Mesendoderm (in vitro differentiated cells): Measurements from ENCODE around the gene SPIB.

Source experiments
- DNase-seq: peaks from one replicate; pipeline ENCODE4 v3.0.0; 2013
- H2AK5ac ChIP-seq: 2 replicates; pipeline ENCODE4 v1.6.1; 2013; ENCODE audit warnings: low read length, inconsistent platforms
- H2BK120ac ChIP-seq: 2 replicates; pipeline ENCODE4 v1.6.1; 2013; ENCODE audit warnings: low read depth, mild to moderate bottlenecking, low read length, moderate library complexity, mixed read lengths
- H2BK15ac ChIP-seq: replicated peaks from 2 replicates; pipeline ENCODE4 v1.6.1; 2013; ENCODE audit warnings: low read depth, mild to moderate bottlenecking, moderate library complexity
- H2BK5ac ChIP-seq: 2 replicates; pipeline ENCODE4 v1.6.1; 2013; ENCODE audit warnings: low read length, inconsistent platforms
- H3K18ac ChIP-seq: 2 replicates; pipeline ENCODE4 v1.6.1; 2013; ENCODE audit warnings: mild to moderate bottlenecking, low read length, mixed read lengths
- H3K23ac ChIP-seq: one replicate; pipeline ENCODE4 v1.6.1; 2013; ENCODE audit warnings: low read length
- H3K27ac ChIP-seq: 2 replicates; pipeline ENCODE4 v1.5.1; 2013; ENCODE audit warnings: low read depth, mild to moderate bottlenecking, inconsistent platforms, low read length, moderate library complexity
- H3K27me3 ChIP-seq: 2 replicates; pipeline ENCODE4 v1.6.1; 2013; ENCODE audit warnings: low read length, control low read depth, mild to moderate bottlenecking, inconsistent platforms; ENCODE audit not compliant: insufficient read depth, poor library complexity
- H3K36me3 ChIP-seq: 2 replicates; pipeline ENCODE4 v1.6.1; 2013; ENCODE audit warnings: low read length, inconsistent platforms; ENCODE audit not compliant: control insufficient read depth, insufficient read depth
- H3K4ac ChIP-seq: one replicate; pipeline ENCODE4 v1.6.1; 2013; ENCODE audit warnings: low read depth, mild to moderate bottlenecking, low read length, moderate library complexity
- H3K4me1 ChIP-seq: 2 replicates; pipeline ENCODE4 v1.6.1; 2013; ENCODE audit warnings: low read depth, low read length, inconsistent platforms; ENCODE audit not compliant: control insufficient read depth
- H3K4me2 ChIP-seq: 2 replicates; pipeline ENCODE4 v1.6.1; 2013; ENCODE audit warnings: low read length
- H3K4me3 ChIP-seq: 2 replicates; pipeline ENCODE4 v1.5.1; 2013; ENCODE audit warnings: mild to moderate bottlenecking, low read length
- H3K56ac ChIP-seq: one replicate; pipeline ENCODE4 v1.6.1; 2013; ENCODE audit warnings: low read length
- H3K79me1 ChIP-seq: 2 replicates; pipeline ENCODE4 v1.6.1; 2013; ENCODE audit warnings: low read length, inconsistent platforms
- H3K79me2 ChIP-seq: 2 replicates; pipeline ENCODE4 v1.6.1; 2013; ENCODE audit warnings: mild to moderate bottlenecking, low read length; ENCODE audit not compliant: control insufficient read depth, insufficient read depth
- H3K9ac ChIP-seq: 2 replicates; pipeline ENCODE4 v1.6.1; 2013; ENCODE audit warnings: low read length, inconsistent platforms
- H4K5ac ChIP-seq: one replicate; pipeline ENCODE4 v1.6.1; 2013; ENCODE audit warnings: low read length
- H4K8ac ChIP-seq: one replicate; pipeline ENCODE4 v1.6.1; 2013; ENCODE audit warnings: low read depth, mild to moderate bottlenecking, control low read depth, low read length, moderate library complexity
- WGBS: extraction: QIAGEN DNeasy Blood & Tissue Kit; methylation state at CpG from one replicate; pipeline ENCODE4 v1.1.7; 2013; ENCODE audit warnings: low lambda C conversion rate, missing lambda C conversion rate; ENCODE audit not compliant: insufficient coverage; ENCODE audit errors: extremely low coverage; 5-methylcytosine and 5-hydroxymethylcytosine counted together

The SPIB gene

DNA sequence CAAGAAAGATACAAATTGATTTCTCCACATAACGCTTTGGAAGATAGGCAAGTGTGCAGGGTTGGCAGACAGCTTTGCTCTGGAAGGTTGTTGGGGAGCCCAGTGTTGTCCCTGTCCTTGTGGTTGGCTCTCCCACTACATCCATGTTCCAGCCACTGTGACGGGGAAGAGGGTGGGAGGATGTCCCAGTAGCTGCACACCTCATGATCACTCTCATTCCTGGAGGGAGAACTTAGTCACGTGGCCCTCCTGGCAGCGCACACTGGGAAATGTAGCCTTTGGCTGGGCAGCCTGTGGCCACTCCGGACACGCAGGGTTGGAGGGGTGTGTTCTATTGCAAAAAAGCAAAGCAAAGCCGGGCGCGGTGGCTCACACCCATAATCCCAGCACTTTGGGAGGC lies 24.7 kb upstream of the SPIB start:
- no peaks in the 10 kb centered on the region for H3K4me1 ChIP-seq
- WGBS, result no CpG with 5 or more reads among the region's 9 CpGs
- H3K9ac ChIP-seq, result no peak overlapping the region
- no peak overlapping the region for H3K23ac ChIP-seq
- peaks cover 1% of the 10 kb centered on the region for H3K36me3 ChIP-seq
- no peak overlapping the region for H4K5ac ChIP-seq
- no peak overlapping the region for H2BK15ac ChIP-seq
- no peak overlapping the region for H2BK120ac ChIP-seq
- no peak overlapping the region for H3K4me3 ChIP-seq
- no peak overlapping the region for H2AK5ac ChIP-seq
- no peak overlapping the region for H4K8ac ChIP-seq
- H3K79me1 ChIP-seq, result peaks cover 5% of the 10 kb centered on the region
- no peak for DNase-seq
- no peak overlapping the region for H3K56ac ChIP-seq
- H3K27ac ChIP-seq, result no peak overlapping the region
- no peak overlapping the region for H2BK5ac ChIP-seq
- H3K79me2 ChIP-seq, result peaks cover 10% of the 10 kb centered on the region
- H3K18ac ChIP-seq, result no peak overlapping the region
- no peak overlapping the region for H3K4me2 ChIP-seq
- no peaks in the 10 kb centered on the region for H3K27me3 ChIP-seq
- no peak overlapping the region for H3K4ac ChIP-seq

DNA sequence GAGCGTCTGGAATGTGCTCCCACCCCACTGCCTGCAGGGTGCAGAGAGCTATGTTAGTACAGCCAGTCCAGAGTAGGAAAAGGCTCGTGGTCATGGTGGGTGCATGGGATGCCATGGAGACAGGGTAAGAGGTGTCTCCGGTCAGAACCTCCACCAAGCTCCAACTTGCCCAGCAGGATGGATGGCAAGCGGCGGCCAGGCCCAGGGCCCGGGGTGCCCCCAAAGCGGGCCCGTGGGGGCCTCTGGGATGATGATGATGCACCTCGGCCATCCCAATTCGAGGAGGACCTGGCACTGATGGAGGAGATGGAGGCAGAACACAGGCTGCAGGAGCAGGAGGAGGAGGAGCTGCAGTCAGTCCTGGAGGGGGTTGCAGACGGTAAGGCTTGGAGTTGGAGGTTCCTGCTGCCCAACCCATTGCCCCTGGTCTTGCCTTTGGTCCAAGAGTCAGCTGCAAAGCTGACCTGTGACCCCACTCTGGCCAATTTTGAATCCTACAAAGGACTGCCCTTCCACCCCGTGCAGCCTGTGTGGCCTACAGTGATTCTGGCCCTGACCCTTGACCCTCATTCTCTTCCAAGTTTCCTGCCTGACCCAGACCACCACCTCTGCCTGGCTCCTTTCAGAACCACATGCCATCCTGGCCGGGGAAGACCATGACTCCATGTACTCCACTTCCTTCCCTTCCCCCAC lies 19.9 kb upstream of the SPIB start:
- no peak overlapping the region for H3K4me2 ChIP-seq
- no peaks in the 10 kb centered on the region for H3K79me1 ChIP-seq
- DNase-seq, result no peak
- H3K56ac ChIP-seq, result no peak overlapping the region
- H3K4me3 ChIP-seq, result no peak overlapping the region
- H2BK15ac ChIP-seq, result no peak overlapping the region
- no peak overlapping the region for H3K4ac ChIP-seq
- H3K27ac ChIP-seq, result no peak overlapping the region
- peaks cover 4% of the 10 kb centered on the region for H3K79me2 ChIP-seq
- no peak overlapping the region for H3K18ac ChIP-seq
- no peak overlapping the region for H2AK5ac ChIP-seq
- WGBS, result no CpG with 5 or more reads among the region's 13 CpGs
- H3K23ac ChIP-seq, result no peak overlapping the region
- no peak overlapping the region for H4K8ac ChIP-seq
- H2BK120ac ChIP-seq, result no peak overlapping the region
- H3K9ac ChIP-seq, result no peak overlapping the region
- H4K5ac ChIP-seq, result no peak overlapping the region
- peaks cover 2% of the 10 kb centered on the region for H3K36me3 ChIP-seq
- no peak overlapping the region for H2BK5ac ChIP-seq
- H3K27me3 ChIP-seq, result no peaks in the 10 kb centered on the region
- no peaks in the 10 kb centered on the region for H3K4me1 ChIP-seq

DNA sequence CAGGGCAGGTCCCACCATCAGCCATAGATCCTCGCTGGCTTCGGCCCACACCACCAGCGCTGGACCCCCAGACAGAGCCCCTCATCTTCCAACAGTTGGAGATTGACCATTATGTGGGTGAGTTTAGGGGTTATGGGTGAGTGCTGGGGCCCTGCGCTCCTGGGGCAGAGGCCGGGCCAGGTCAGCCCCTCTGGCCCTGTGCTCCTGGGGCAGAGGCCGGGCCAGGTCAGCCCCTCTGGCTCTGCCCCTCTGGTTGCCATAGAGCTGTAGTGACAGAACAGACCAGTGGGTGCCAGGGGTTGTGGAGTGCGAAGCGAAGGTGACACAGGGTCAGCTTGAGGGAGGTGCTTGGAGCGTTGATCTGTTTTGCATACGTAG lies 19.4 kb upstream of the SPIB start:
- Histone ChIP-seq H4K8ac (no peak overlapping the region), H2BK5ac (no peak overlapping the region), H2BK15ac (no peak overlapping the region), H3K18ac (no peak overlapping the region), H3K27ac (no peak overlapping the region), H3K36me3 (peaks cover 2% of the 10 kb centered on the region), H2AK5ac (no peak overlapping the region), H4K5ac (no peak overlapping the region), H3K4ac (no peak overlapping the region), H3K4me1 (no peaks in the 10 kb centered on the region), H3K79me2 (peaks cover 2% of the 10 kb centered on the region), H3K9ac (no peak overlapping the region), H3K27me3 (no peaks in the 10 kb centered on the region), H2BK120ac (no peak overlapping the region), H3K79me1 (no peaks in the 10 kb centered on the region), H3K56ac (no peak overlapping the region), H3K23ac (no peak overlapping the region), H3K4me3 (no peak overlapping the region), H3K4me2 (no peak overlapping the region)
- DNase-seq, result no peak
- WGBS, result no CpG with 5 or more reads among the region's 10 CpGs

DNA sequence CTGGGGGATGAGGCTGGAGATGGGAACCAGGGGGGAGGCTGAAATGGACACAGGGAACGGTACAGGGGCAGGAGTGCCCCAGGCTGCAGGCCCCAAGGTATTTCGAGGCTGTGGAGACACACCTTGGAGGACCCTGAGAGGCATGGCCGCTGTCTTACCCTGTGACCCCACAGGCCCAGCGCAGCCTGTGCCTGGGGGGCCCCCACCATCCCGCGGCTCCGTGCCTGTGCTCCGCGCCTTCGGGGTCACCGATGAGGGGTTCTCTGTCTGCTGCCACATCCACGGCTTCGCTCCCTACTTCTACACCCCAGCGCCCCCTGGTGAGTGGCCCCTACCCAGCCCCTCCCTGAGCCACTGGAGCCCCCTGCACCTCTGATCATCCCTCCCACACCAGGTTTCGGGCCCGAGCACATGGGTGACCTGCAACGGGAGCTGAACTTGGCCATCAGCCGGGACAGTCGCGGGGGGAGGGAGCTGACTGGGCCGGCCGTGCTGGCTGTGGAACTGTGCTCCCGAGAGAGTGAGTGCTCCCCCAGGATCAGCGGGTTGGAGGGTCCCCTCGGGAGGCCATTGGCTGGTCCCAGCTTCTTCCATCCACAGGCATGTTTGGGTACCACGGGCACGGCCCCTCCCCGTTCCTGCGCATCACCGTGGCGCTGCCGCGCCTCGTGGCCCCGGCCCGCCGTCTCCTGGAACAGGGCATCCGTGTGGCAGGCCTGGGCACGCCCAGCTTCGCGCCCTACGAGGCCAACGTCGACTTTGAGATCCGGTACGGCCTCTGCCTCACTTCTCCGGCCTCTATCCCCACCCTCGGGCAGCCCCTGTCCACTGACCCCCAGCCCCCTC lies 16.9 kb upstream of the SPIB start:
- no CpG with 5 or more reads among the region's 48 CpGs for WGBS

DNA sequence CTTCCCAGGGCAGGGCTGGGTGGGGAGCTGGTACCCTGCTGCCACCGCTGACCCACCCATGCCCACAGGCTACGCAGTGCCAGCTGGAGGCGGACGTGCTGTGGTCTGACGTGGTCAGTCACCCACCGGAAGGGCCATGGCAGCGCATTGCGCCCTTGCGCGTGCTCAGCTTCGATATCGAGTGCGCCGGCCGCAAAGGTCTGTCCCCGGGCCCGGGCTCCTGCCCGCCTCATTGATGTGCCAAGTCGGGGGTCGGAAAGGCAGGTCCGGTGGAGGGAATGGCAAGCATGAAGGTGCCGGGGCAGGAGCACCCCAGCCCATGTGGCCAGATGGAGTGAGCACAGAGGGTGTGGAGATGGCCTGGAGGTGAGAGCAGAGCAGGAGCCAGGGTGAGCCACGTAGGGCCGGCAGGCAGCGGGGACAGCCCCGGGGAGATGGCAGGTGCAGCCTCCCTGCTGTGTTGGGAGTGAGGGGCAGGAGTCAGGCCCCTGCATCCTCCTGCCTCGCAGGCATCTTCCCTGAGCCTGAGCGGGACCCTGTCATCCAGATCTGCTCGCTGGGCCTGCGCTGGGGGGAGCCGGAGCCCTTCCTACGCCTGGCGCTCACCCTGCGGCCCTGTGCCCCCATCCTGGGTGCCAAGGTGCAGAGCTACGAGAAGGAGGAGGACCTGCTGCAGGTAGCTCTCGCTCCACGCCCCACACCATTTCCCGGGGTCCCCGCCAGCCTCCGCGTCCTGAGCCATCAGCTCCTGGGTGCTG lies 16.0 kb upstream of the SPIB start:
- no peaks in the 10 kb centered on the region for H3K27me3 ChIP-seq
- no peak overlapping the region for H3K18ac ChIP-seq
- H3K79me1 ChIP-seq, result no peaks in the 10 kb centered on the region
- H4K5ac ChIP-seq, result no peak overlapping the region
- H3K56ac ChIP-seq, result no peak overlapping the region
- H2BK15ac ChIP-seq, result no peak overlapping the region
- no peak overlapping the region for H2AK5ac ChIP-seq
- no peak overlapping the region for H3K4me3 ChIP-seq
- H2BK120ac ChIP-seq, result no peak overlapping the region
- no CpG with 5 or more reads among the region's 41 CpGs for WGBS
- H3K9ac ChIP-seq, result no peak overlapping the region
- H2BK5ac ChIP-seq, result no peak overlapping the region
- H3K23ac ChIP-seq, result no peak overlapping the region
- no peak overlapping the region for H4K8ac ChIP-seq
- no peak overlapping the region for H3K4me2 ChIP-seq
- peaks cover 8% of the 10 kb centered on the region for H3K36me3 ChIP-seq
- no peak overlapping the region for H3K4ac ChIP-seq
- no peaks in the 10 kb centered on the region for H3K4me1 ChIP-seq
- H3K79me2 ChIP-seq, result no peaks in the 10 kb centered on the region
- no peak for DNase-seq
- no peak overlapping the region for H3K27ac ChIP-seq

More for the DNA sequence above, 16.9 kb upstream of the SPIB start:
- no peak overlapping the region for H3K4me2 ChIP-seq
- H3K36me3 ChIP-seq, result peaks cover 5% of the 10 kb centered on the region
- H2AK5ac ChIP-seq, result no peak overlapping the region
- no peak overlapping the region for H3K4me3 ChIP-seq
- H3K23ac ChIP-seq, result no peak overlapping the region
- no peak overlapping the region for H3K18ac ChIP-seq
- H3K79me1 ChIP-seq, result no peaks in the 10 kb centered on the region
- H3K4me1 ChIP-seq, result no peaks in the 10 kb centered on the region
- no peak overlapping the region for H3K4ac ChIP-seq
- H4K8ac ChIP-seq, result no peak overlapping the region
- no peak overlapping the region for H3K56ac ChIP-seq
- H3K27ac ChIP-seq, result no peak overlapping the region
- no peaks in the 10 kb centered on the region for H3K79me2 ChIP-seq
- H2BK5ac ChIP-seq, result no peak overlapping the region
- H3K9ac ChIP-seq, result no peak overlapping the region
- H4K5ac ChIP-seq, result no peak overlapping the region
- no peaks in the 10 kb centered on the region for H3K27me3 ChIP-seq
- H2BK120ac ChIP-seq, result no peak overlapping the region
- no peak overlapping the region for H2BK15ac ChIP-seq
- no peak for DNase-seq
